Natural killer cell (primary cell): ENCODE data around the gene TNNI3. TPM values are rescaled to one million over a fixed set of nuclear protein-coding genes. Genes with fewer than 3 reads are reported as not detected.

Experiments
- ATAC-seq, 3 donors: fragments of 150-1000 bp in 2 of 3; fragments of 200-7000 bp in 1 of 3; cut with Tn5 transposase; 1 replicate in 1 of 3; 2 replicates in 2 of 3; pipeline ENCODE4 v1.10.0; 2021; ENCODE audit warnings: mild to moderate bottlenecking in 2 of 3, moderate library complexity in 2 of 3
- DNase-seq, 2 donors: peaks; one replicate each; pipeline versions ENCODE4 v3.0.0 to v3.0.0-alpha.2; 2013 to 2021; ENCODE audit warnings: mixed read lengths in 1 of 2
- H3K27ac ChIP-seq: one replicate; pipeline ENCODE4 v1.5.1; 2013; ENCODE audit warnings: mild to moderate bottlenecking, low read length
- H3K27me3 ChIP-seq: one replicate; pipeline ENCODE4 v1.6.1; 2013; ENCODE audit warnings: low read length; ENCODE audit not compliant: control insufficient read depth, insufficient read depth
- H3K36me3 ChIP-seq: one replicate; pipeline ENCODE4 v1.6.1; 2013; ENCODE audit warnings: low read length; ENCODE audit not compliant: control insufficient read depth, insufficient read depth
- H3K4me1 ChIP-seq: one replicate; pipeline ENCODE4 v1.6.1; 2013; ENCODE audit warnings: low read length; ENCODE audit not compliant: control insufficient read depth, insufficient read depth
- H3K4me3 ChIP-seq: one replicate; pipeline ENCODE4 v1.5.1; 2013; ENCODE audit warnings: low read length
- H3K9me3 ChIP-seq: one replicate; pipeline ENCODE4 v1.6.1; 2013; ENCODE audit warnings: low read length; ENCODE audit not compliant: control insufficient read depth, insufficient read depth
- H3K27ac Mint-ChIP-seq, 2 donors: one replicate each; pipeline ENCODE4 v1.8.0; 2022; ENCODE audit warnings: mild to moderate bottlenecking in 2 of 2, mixed read lengths in 2 of 2, moderate library complexity in 1 of 2
- H3K27me3 Mint-ChIP-seq, 2 donors: one replicate each; pipeline ENCODE4 v1.8.0; 2022; ENCODE audit warnings: low read depth in 2 of 2, mixed read lengths in 2 of 2
- H3K36me3 Mint-ChIP-seq: one replicate; pipeline ENCODE4 v1.8.0; 2022; ENCODE audit warnings: mixed read lengths
- H3K4me1 Mint-ChIP-seq, 2 donors: one replicate each; pipeline ENCODE4 v1.8.0; 2022; ENCODE audit warnings: mixed read lengths in 2 of 2
- H3K4me3 Mint-ChIP-seq: one replicate; pipeline ENCODE4 v1.8.0; 2022; ENCODE audit warnings: mild to moderate bottlenecking, moderate library complexity, mixed read lengths
- H3K9me3 Mint-ChIP-seq, 2 donors: one replicate each; pipeline ENCODE4 v1.8.0; 2022; ENCODE audit warnings: mixed read lengths in 2 of 2
- CTCF ChIP-seq: fragments of 200-600 bp; IDR thresholded peaks from one replicate; pipeline ENCODE4 v1.8.0; 2022; ENCODE audit warnings: antibody characterized with exemption
- WGBS: methylation state at CpG from one replicate; pipeline ENCODE4 v1.1.7; 2013; ENCODE audit warnings: missing lambda C conversion rate; ENCODE audit not compliant: insufficient coverage; 5-methylcytosine and 5-hydroxymethylcytosine counted together
- intact Hi-C: fragments of 100-400 bp; cut with micrococcal nuclease; formaldehyde crosslinking; loops from one replicate; pipeline ENCODE4 v1.14.2; 2022
- total RNA-seq, 4 donors: library from RNA; stranded (reverse); fragments of 120-200 nt in 1 of 4; gene quantifications; one replicate each; pipeline versions ENCODE4 v1.2.3 to v1.2.4, GENCODE V29; 2013 to 2022

The TNNI3 gene
- total RNA-seq, 3 donors from 2014 or later (not counting 1 experiment from before 2014, with no cell fraction given) = 0.94 TPM; not detected in 2

GRCh38 chr19:55193481-55193880 is 35.9 kb upstream of the TNNI3 start:
- H3K36me3 ChIP-seq = no peaks in the 10 kb centered on the region
- H3K27ac ChIP-seq = no peak overlapping the region
- Mint-ChIP-seq H3K4me3 (no peak overlapping the region), H3K4me1 (peaks cover 0 to 5% of the 10 kb centered on the region in 2 donors), H3K27me3 (peaks cover 0 to 3% of the 10 kb centered on the region in 2 donors), H3K27ac (no peak overlapping the region), H3K36me3 (no peaks in the 10 kb centered on the region), H3K9me3 (no peaks in the 10 kb centered on the region)
- H3K9me3 ChIP-seq = no peaks in the 10 kb centered on the region
- ATAC-seq (no peak), DNase-seq (no peak)
- H3K27me3 ChIP-seq = no peaks in the 10 kb centered on the region
- no peaks in the 10 kb centered on the region for H3K4me1 ChIP-seq
- 73% methylated on average over 12 of the region's 12 CpGs for WGBS
- H3K4me3 ChIP-seq = no peak overlapping the region
- no peak for TF ChIP-seq CTCF
- intact Hi-C loops = no loop called here

GRCh38 chr19:55189403-55189835 is 31.9 kb upstream of the TNNI3 start:
- DNase-seq = no peak
- Histone ChIP-seq H3K4me1 (no peaks in the 10 kb centered on the region), H3K4me3 (no peak overlapping the region), H3K27ac (no peak overlapping the region), H3K36me3 (no peaks in the 10 kb centered on the region), H3K27me3 (no peaks in the 10 kb centered on the region), H3K9me3 (no peaks in the 10 kb centered on the region)
- Mint-ChIP-seq H3K27ac (no peak overlapping the region), H3K27me3 (peaks cover 8 to 9% of the 10 kb centered on the region in 2 donors), H3K9me3 (no peaks in the 10 kb centered on the region), H3K36me3 (no peaks in the 10 kb centered on the region), H3K4me1 (peaks cover 0 to 6% of the 10 kb centered on the region in 2 donors), H3K4me3 (no peak overlapping the region)
- intact Hi-C loops = no loop called here
- WGBS = 83% methylated on average over 14 of the region's 15 CpGs
- no peak for ATAC-seq
- no peak for TF ChIP-seq CTCF

- H3K4me3 ChIP-seq = no peak overlapping the region
- H3K4me1 ChIP-seq = no peaks in the 10 kb centered on the region
- Mint-ChIP-seq H3K36me3 (no peaks in the 10 kb centered on the region), H3K4me3 (no peak overlapping the region), H3K27ac (no peak overlapping the region), H3K4me1 (peaks cover 0 to 6% of the 10 kb centered on the region in 2 donors), H3K27me3 (peaks cover 8 to 11% of the 10 kb centered on the region in 2 donors), H3K9me3 (no peaks in the 10 kb centered on the region)
- no peak overlapping the region for H3K27ac ChIP-seq
- no peaks in the 10 kb centered on the region for H3K27me3 ChIP-seq
- DNase-seq (no peak), ATAC-seq (no peak)
- WGBS = 20% methylated on average over 8 of the region's 8 CpGs
- TF ChIP-seq CTCF = no peak
- no peaks in the 10 kb centered on the region for H3K36me3 ChIP-seq
- intact Hi-C loops = no loop called here
- H3K9me3 ChIP-seq = no peaks in the 10 kb centered on the region
Measured at GRCh38 chr19:55188625-55189024, 31.1 kb upstream of the TNNI3 start.

- Histone ChIP-seq H3K27me3 (peaks cover 11% of the 10 kb centered on the region), H3K4me3 (no peak overlapping the region), H3K9me3 (no peaks in the 10 kb centered on the region), H3K4me1 (no peaks in the 10 kb centered on the region), H3K27ac (no peak overlapping the region), H3K36me3 (no peaks in the 10 kb centered on the region)
- intact Hi-C loops = no loop called here
- Mint-ChIP-seq H3K27ac (no peak overlapping the region), H3K4me3 (no peak overlapping the region), H3K36me3 (no peaks in the 10 kb centered on the region), H3K27me3 (peaks cover 8 to 20% of the 10 kb centered on the region in 2 donors), H3K4me1 (peaks cover 0 to 6% of the 10 kb centered on the region in 2 donors), H3K9me3 (no peaks in the 10 kb centered on the region)
- ATAC-seq (no peak), DNase-seq (no peak)
- 84% methylated on average over 12 of the region's 12 CpGs for WGBS
- no peak for TF ChIP-seq CTCF
Measured at GRCh38 chr19:55186080-55186479, 28.5 kb upstream of the TNNI3 start.
